Panc1 (cell line): Measurements from ENCODE around the gene IKBIP.

ENCODE experiments used
- CTCF ChIP-seq: fragments of 450-650 bp; IDR thresholded peaks from 2 replicates; pipeline ENCODE4 v1.5.1; 2017; ENCODE audit warnings: mild to moderate bottlenecking
- POLR2AphosphoS5 ChIP-seq: IDR thresholded peaks from 2 replicates; pipeline ENCODE4 v1.6.1; 2012; ENCODE audit warnings: mild to moderate bottlenecking, low read depth, low read length, moderate library complexity
- REST ChIP-seq, 2 experiments: IDR thresholded peaks; 2 replicates each; pipeline ENCODE4 v1.6.1; 2011 to 2012; ENCODE audit warnings: low read depth in 2 of 2, control low read depth in 1 of 2, low read length in 1 of 2, mild to moderate bottlenecking in 1 of 2, moderate library complexity in 1 of 2; ENCODE audit not compliant: insufficient read depth in 1 of 2

DNA sequence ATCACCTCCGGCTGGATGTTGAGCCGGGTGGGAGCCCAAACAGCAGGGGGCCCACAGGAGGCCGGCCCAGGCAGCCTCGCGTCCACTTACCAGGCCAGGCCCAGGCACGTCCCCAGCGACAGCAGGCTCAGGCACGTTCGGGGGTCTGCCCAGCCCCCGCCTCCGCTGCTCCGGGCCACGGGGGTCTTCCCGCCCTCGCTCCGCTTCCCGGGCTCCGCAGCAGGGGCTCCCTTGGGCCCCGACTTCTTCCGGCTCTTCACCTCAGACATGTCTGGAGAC lies 216 bp downstream of the IKBIP start:
- no peak for TF ChIP-seq REST (IDR thresholded peaks at IDR 0.05; ENCODE audit: insufficient read depth in 1 of 2, low read depth in 2 of 2, low read length in 1 of 2)
- TF ChIP-seq CTCF = no peak; the same call in 1 of the 2 replicates
- TF ChIP-seq POLR2AphosphoS5 = no peak
